A673 (cell line): ENCODE measurements around the gene NR1D1. TPM values are rescaled to one million over a fixed set of nuclear protein-coding genes. Genes with fewer than 3 reads are reported as not detected.

Experiments
- BruUV-seq: library from RNA; stranded (reverse); fragments of 400-500 nt; replicated peaks from 2 replicates; lab custom pipeline; 2021; lab: Mats Ljungman, UMichigan
- CTCF ChIA-PET: fragments of 300-600 bp; sonication (Branson Sonifier 250); formaldehyde crosslinking; loops from one replicate; lab custom pipeline; 2022; ENCODE audit warnings: antibody characterized with exemption; lab: Charles Lee
- POLR2A ChIA-PET: fragments of 300-600 bp; sonication (Branson Sonifier 250); formaldehyde crosslinking; loops from one replicate; lab custom pipeline; 2022; ENCODE audit warnings: antibody characterized with exemption; ENCODE audit not compliant: low non-redundant PET; lab: Charles Lee
- DNase-seq: peaks from one replicate; pipeline ENCODE4 v3.0.0-alpha.2; 2015; ENCODE audit warnings: low spot score
- H3K27ac ChIP-seq: fragments of 200-600 bp; sonication (generic); 2 replicates; pipeline ENCODE4 v1.5.1; 2016; ENCODE audit warnings: mixed run types, low read depth, mild to moderate bottlenecking, mixed read lengths, antibody characterized with exemption, low read length; ENCODE audit not compliant: poor library complexity, severe bottlenecking
- H3K27me3 ChIP-seq: fragments of 200-600 bp; sonication (generic); replicated peaks from 2 replicates; pipeline ENCODE4 v1.6.1; 2017; ENCODE audit warnings: mixed run types, low read depth, mild to moderate bottlenecking, mixed read lengths, antibody characterized with exemption, low read length; ENCODE audit not compliant: insufficient read depth, poor library complexity
- H3K36me3 ChIP-seq: fragments of 200-600 bp; sonication (generic); 2 replicates; pipeline ENCODE4 v1.6.1; 2016; ENCODE audit warnings: mixed run types, mild to moderate bottlenecking, mixed read lengths, antibody characterized with exemption, low read length; ENCODE audit not compliant: insufficient read depth, poor library complexity, severe bottlenecking
- H3K4me1 ChIP-seq: fragments of 200-600 bp; sonication (generic); 2 replicates; pipeline ENCODE4 v1.6.1; 2017; ENCODE audit warnings: mixed run types, mild to moderate bottlenecking, mixed read lengths, antibody characterized with exemption, low read length; ENCODE audit not compliant: insufficient read depth, poor library complexity, severe bottlenecking
- H3K4me3 ChIP-seq: fragments of 200-600 bp; sonication (generic); 2 replicates; pipeline ENCODE4 v1.5.1; 2016; ENCODE audit warnings: low read depth, mixed run types, mild to moderate bottlenecking, mixed read lengths, low read length; ENCODE audit not compliant: poor library complexity, severe bottlenecking
- H3K9me3 ChIP-seq: fragments of 200-600 bp; sonication (generic); 2 replicates; pipeline ENCODE4 v1.6.1; 2016; ENCODE audit warnings: mixed run types, low read depth, mild to moderate bottlenecking, mixed read lengths, antibody characterized with exemption, low read length; ENCODE audit not compliant: poor library complexity, severe bottlenecking
- CTCF ChIP-seq: fragments of 300-800, 200-600 bp; sonication (generic); conservative IDR thresholded peaks from 2 replicates; pipeline ENCODE4 v1.5.1; 2017; ENCODE audit warnings: low read depth, mild to moderate bottlenecking, antibody characterized with exemption, low read length, moderate library complexity, mixed read lengths
- EZH2 ChIP-seq: fragments of 200-600 bp; sonication (generic); IDR thresholded peaks from 2 replicates; pipeline ENCODE4 v1.6.1; 2017; ENCODE audit warnings: borderline replicate concordance, low read depth, mild to moderate bottlenecking, mixed read lengths, antibody characterized with exemption, low read length; ENCODE audit not compliant: poor library complexity, severe bottlenecking
- intact Hi-C: fragments of 100-400 bp; cut with micrococcal nuclease; formaldehyde crosslinking; loops from one replicate; pipeline ENCODE4 v1.10.0; 2022; ENCODE audit not compliant: unreplicated experiment
- total RNA-seq: library from RNA; stranded (reverse); gene quantifications from 2 replicates; pipeline ENCODE4 v1.2.3, GENCODE V29; 2021

NR1D1 gene
- total RNA-seq, 1 experiment from 2014 or later: 2.6 TPM

DNA sequence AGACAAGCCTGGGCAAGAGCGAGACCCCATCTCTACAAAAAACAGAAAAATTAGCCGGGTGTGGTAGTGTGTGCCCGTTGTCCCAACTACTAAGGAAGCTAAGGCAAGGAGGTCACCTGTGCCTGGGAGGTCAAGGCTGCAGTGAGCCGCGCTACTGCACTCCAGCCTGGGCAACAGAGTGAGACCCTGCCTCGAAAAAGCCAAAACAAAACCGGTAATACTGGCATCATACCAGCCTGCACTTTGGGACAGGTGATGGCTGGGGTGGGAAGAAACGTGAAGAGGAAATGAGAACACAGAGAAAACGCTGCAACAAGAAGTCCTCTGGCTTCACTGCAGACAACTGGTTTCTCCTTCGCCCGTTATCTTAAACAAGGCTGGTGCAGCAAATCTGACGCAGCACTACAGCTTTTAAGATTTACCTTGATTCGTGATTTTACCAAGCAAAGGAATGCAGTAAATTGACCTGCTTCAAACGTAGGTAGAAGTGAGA, 39.2 kb upstream of the NR1D1 start:
- no peak for DNase-seq
- intact Hi-C loops: no loop called here
- ChIA-PET CTCF (no interaction called here), POLR2A (no interaction called here)
- Histone ChIP-seq H3K27me3 (no peaks in the 10 kb centered on the region), H3K27ac (peak overlapping the region; percentile 90), H3K36me3 (peaks cover 37% of the 10 kb centered on the region), H3K9me3 (no peaks in the 10 kb centered on the region), H3K4me3 (peak overlapping the region; percentile 58), H3K4me1 (peaks cover 5% of the 10 kb centered on the region)
- TSS peak; percentile 78 for BruUV-seq
- TF ChIP-seq EZH2 (no peak), CTCF (no peak)

GRCh38 chr17:40135817-40136216, 35.4 kb upstream of the NR1D1 start:
- intact Hi-C loops: no loop called here
- Histone ChIP-seq H3K4me3 (no peak overlapping the region), H3K4me1 (no peaks in the 10 kb centered on the region), H3K27me3 (no peaks in the 10 kb centered on the region), H3K36me3 (peaks cover 51% of the 10 kb centered on the region), H3K27ac (no peak overlapping the region), H3K9me3 (no peaks in the 10 kb centered on the region)
- ChIA-PET CTCF (no interaction called here), POLR2A (no interaction called here)
- TF ChIP-seq EZH2: no peak
- no peak for TF ChIP-seq CTCF
- BruUV-seq: no TSS peak
- no peak for DNase-seq

DNA sequence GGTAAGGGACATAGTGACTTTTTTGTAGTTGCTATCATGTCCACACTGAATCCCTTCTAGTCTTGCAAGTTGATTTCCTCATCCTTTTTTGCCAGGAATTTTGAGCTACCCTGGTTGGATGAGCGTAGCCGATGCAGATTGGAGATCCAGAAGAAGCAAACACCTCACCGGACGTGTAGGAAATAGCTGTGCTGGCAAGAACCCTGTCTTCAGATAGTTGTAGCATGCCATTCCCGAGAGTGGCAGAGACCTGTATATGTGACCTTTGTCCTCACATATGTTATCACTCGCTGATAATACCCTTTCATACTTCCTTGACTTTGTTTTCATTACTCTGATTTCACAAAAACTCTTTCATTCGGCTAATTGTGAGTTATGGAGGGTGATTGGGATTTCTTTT, 33.8 kb upstream of the NR1D1 start:
- CTCF ChIA-PET: no interaction called here

More for the DNA sequence above, 33.8 kb upstream of the NR1D1 start:
- H3K36me3 ChIP-seq: peaks cover 65% of the 10 kb centered on the region
- H3K27me3 ChIP-seq: no peaks in the 10 kb centered on the region
- no peak overlapping the region for H3K4me3 ChIP-seq
- no peak for DNase-seq
- no TSS peak for BruUV-seq
- intact Hi-C loops: no loop called here
- H3K4me1 ChIP-seq: no peaks in the 10 kb centered on the region
- POLR2A ChIA-PET: no interaction called here
- H3K27ac ChIP-seq: no peak overlapping the region
- no peak for TF ChIP-seq CTCF
- TF ChIP-seq EZH2: no peak
- no peaks in the 10 kb centered on the region for H3K9me3 ChIP-seq
